ENCODE results near the gene PEF1. TPM values are rescaled to one million over a fixed set of nuclear protein-coding genes. Genes with fewer than 3 reads are reported as not detected.

PEF1 gene
- total RNA-seq, 1 donor from 2014 or later = 53.0 TPM

DNA sequence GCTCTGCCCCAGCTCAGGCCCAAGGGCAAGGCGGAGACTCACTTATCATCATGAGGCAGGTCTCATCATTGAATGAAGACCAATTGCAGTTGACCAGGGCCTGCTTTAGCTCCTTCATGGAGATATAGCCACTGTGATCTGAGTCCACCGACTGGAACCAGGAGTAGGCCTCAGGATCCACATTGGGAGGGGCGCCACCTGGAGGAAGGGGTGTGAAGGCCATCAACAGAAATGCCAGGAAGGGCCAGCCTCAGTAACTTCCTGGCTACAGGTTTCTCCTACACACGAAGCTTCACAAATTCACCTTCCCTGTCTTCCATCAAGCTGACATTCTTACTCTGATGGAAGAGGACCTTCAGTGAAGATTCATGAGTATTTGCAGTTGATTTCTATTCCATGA lies 11.6 kb downstream of the PEF1 start:
- DNase-seq (ENCODE audit: low spot score) = no peak
- peaks cover 9% of the 10 kb centered on the region for H3K36me3 Mint-ChIP-seq (ENCODE audit: low read depth)
- no peaks in the 10 kb centered on the region for H3K9me3 Mint-ChIP-seq (ENCODE audit: low read depth)
- no peak overlapping the region for H3K4me3 Mint-ChIP-seq (ENCODE audit: unreplicated experiment)
- no peaks in the 10 kb centered on the region for H3K27me3 Mint-ChIP-seq (ENCODE audit: low read depth)
- H3K4me1 Mint-ChIP-seq (ENCODE audit: low read depth) = peaks cover 12% of the 10 kb centered on the region
- no peak overlapping the region for H3K27ac Mint-ChIP-seq (ENCODE audit: unreplicated experiment)
- TF ChIP-seq, protein P1, sequence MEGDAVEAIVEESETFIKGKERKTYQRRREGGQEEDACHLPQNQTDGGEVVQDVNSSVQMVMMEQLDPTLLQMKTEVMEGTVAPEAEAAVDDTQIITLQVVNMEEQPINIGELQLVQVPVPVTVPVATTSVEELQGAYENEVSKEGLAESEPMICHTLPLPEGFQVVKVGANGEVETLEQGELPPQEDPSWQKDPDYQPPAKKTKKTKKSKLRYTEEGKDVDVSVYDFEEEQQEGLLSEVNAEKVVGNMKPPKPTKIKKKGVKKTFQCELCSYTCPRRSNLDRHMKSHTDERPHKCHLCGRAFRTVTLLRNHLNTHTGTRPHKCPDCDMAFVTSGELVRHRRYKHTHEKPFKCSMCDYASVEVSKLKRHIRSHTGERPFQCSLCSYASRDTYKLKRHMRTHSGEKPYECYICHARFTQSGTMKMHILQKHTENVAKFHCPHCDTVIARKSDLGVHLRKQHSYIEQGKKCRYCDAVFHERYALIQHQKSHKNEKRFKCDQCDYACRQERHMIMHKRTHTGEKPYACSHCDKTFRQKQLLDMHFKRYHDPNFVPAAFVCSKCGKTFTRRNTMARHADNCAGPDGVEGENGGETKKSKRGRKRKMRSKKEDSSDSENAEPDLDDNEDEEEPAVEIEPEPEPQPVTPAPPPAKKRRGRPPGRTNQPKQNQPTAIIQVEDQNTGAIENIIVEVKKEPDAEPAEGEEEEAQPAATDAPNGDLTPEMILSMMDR (IDR thresholded peaks at IDR 0.05) = peak; percentile 71

DNA sequence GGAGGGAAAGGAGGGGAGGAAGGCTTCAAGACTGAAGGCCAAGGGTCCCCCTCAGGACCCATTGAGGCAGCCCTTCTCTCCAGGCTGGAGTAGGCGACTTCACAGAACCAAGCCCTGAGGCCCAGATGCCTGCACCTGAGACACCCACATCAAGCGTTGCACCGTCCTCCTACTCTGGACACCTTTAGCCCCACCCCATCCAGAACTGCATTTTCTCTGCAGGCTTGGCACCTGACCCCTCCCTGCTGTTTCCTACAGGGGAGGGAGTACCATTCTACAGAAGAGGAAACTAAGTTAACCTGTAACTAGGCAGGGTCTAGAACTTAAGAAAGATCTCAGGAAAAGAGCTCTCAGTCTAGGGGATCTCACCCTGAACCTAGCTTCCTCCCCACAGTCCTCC lies 12.0 kb downstream of the PEF1 start:
- Mint-ChIP-seq H3K36me3 (ENCODE audit: low read depth) (peaks cover 9% of the 10 kb centered on the region), H3K9me3 (ENCODE audit: low read depth) (no peaks in the 10 kb centered on the region), H3K4me3 (ENCODE audit: unreplicated experiment) (no peak overlapping the region), H3K4me1 (ENCODE audit: low read depth) (peaks cover 13% of the 10 kb centered on the region), H3K27me3 (ENCODE audit: low read depth) (no peaks in the 10 kb centered on the region), H3K27ac (ENCODE audit: unreplicated experiment) (no peak overlapping the region)
- DNase-seq (ENCODE audit: low spot score) = no peak
- TF ChIP-seq, protein P1 (IDR thresholded peaks at IDR 0.05) = no peak

DNA sequence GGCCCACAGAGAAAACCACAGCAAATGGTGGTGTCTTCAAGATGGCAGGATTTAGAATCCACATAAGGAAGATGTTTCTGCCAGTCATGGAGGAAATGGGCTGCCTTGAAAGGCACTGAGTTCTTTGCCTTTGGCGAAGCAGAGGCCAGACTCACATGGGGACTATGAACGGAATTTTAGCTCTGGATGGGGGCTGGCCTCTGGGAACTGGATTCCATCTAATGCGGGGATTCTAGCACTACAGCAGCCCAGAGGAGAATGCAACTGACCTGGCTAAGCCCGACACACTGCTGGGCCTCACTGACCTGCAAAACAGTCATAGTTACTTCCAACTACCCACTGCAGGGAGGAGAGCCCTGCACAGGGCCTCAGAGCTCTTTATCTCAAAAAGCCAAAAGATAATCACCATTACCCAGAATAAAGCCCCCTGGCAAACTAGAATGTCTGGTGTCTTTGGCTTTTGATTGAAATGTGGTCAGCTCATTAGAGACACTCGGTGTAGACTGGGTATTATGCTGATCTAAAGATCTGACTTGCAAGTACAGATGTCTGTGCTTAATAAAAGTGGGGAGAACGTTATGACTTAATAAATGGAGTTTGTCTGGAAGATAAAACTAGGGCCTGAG lies 15.6 kb downstream of the PEF1 start:
- DNase-seq (ENCODE audit: low spot score) = no peak
- no peak overlapping the region for H3K27ac Mint-ChIP-seq (ENCODE audit: unreplicated experiment)
- H3K4me1 Mint-ChIP-seq (ENCODE audit: low read depth) = peaks cover 22% of the 10 kb centered on the region
- no peaks in the 10 kb centered on the region for H3K9me3 Mint-ChIP-seq (ENCODE audit: low read depth)
- no peak overlapping the region for H3K4me3 Mint-ChIP-seq (ENCODE audit: unreplicated experiment)
- H3K27me3 Mint-ChIP-seq (ENCODE audit: low read depth) = no peaks in the 10 kb centered on the region
- TF ChIP-seq, protein P1 (IDR thresholded peaks at IDR 0.05) = no peak
- H3K36me3 Mint-ChIP-seq (ENCODE audit: low read depth) = peaks cover 12% of the 10 kb centered on the region

DNA sequence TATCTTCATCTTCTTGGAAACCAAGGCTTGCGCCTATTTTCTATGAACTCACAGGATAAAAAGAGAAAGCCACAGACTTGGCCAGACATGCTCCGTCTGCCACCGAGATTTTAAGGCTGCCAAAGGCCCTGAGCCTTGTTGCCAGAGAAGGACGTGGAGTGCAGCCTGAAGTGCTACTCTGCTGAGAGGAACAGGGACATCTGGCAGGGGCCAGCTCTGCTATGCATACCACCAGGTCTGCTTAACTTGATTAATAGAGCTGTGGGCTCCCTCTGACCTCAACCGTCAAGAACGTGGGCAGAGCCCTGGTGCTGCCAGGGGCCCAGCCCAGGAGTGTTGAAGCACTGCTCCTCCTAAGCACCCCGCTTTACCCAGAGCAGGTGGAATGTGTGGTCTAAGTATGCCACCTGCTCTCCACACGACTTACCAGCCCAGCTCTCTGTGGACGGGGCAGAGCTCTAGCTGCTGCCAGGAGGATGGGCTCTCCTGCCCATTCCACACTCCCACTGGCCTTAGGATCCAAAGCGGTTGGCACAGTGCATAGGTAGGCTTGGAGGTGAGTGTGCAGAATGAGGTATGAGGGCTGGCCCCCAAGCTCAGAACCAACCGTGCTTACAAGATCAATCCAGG lies 16.6 kb downstream of the PEF1 start:
- TF ChIP-seq, protein P1 (IDR thresholded peaks at IDR 0.05) = no peak
- H3K36me3 Mint-ChIP-seq (ENCODE audit: low read depth) = peaks cover 12% of the 10 kb centered on the region
- H3K4me1 Mint-ChIP-seq (ENCODE audit: low read depth) = peaks cover 22% of the 10 kb centered on the region
- no peaks in the 10 kb centered on the region for H3K27me3 Mint-ChIP-seq (ENCODE audit: low read depth)
- no peak overlapping the region for H3K4me3 Mint-ChIP-seq (ENCODE audit: unreplicated experiment)
- no peaks in the 10 kb centered on the region for H3K9me3 Mint-ChIP-seq (ENCODE audit: low read depth)
- no peak for DNase-seq (ENCODE audit: low spot score)
- H3K27ac Mint-ChIP-seq (ENCODE audit: unreplicated experiment) = no peak overlapping the region

DNA sequence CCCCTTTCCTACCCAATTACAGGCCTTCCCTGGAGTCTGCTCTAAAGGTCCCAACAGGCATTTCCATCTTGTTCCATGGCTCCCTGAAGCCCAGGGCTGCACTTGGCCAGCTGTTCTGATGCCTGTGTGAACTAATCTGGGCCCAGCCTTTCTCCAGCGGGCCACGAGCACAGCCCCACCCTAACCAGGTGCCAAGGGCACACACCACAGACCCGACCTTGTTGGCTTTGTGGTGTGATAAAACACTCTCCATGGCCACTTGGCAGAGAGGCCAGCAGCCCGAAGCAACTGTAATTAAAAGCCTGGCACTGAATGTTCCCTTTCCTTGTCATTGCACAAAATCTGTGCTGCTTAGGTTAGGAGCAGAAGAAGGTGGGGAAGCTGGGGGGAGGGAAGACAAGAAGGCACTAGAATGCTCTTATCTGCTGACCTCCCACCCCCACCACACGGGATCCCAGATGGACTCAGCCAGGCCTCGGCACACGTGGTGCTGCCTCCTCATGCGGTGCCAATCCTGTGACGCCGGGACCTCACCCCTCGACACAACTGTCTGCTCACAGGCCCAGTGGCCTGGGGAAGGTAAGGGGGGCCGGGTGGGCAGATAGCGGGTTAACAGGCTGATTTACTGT lies 17.3 kb downstream of the PEF1 start:
- DNase-seq (ENCODE audit: low spot score) = no peak
- Mint-ChIP-seq H3K27me3 (ENCODE audit: low read depth) (no peaks in the 10 kb centered on the region), H3K4me3 (ENCODE audit: unreplicated experiment) (no peak overlapping the region), H3K4me1 (ENCODE audit: low read depth) (peaks cover 22% of the 10 kb centered on the region), H3K9me3 (ENCODE audit: low read depth) (no peaks in the 10 kb centered on the region), H3K36me3 (ENCODE audit: low read depth) (peaks cover 12% of the 10 kb centered on the region), H3K27ac (ENCODE audit: unreplicated experiment) (no peak overlapping the region)
- TF ChIP-seq, protein P1 (IDR thresholded peaks at IDR 0.05) = no peak
